Ammon's horn (tissue), 1 donor: ENCODE data around the gene PAIP2.
"Not testable (repeated sequence)": the region's sequence is repeated elsewhere in the genome, so short reads cannot be mapped to it uniquely, and the experiment has no call there.

ENCODE experiments used
- DNase-seq: peaks from one replicate; pipeline ENCODE4 v3.0.0-alpha.2; 2016; ENCODE audit warnings: low spot score

PAIP2 gene

GRCh38 chr5:139378101-139378825 lies 36.6 kb downstream of the PAIP2 start:
- DNase-seq: no peak

- no peak for DNase-seq
These were observed 37.3 kb downstream of the PAIP2 start for GRCh38 chr5:139378941-139379361.

GRCh38 chr5:139379626-139380449 lies 38.2 kb downstream of the PAIP2 start:
- DNase-seq: no peak

- no peak for DNase-seq
These were observed 40.4 kb downstream of the PAIP2 start for GRCh38 chr5:139381837-139382761.

GRCh38 chr5:139382807-139383206 lies 41.2 kb downstream of the PAIP2 start:
- no peak for DNase-seq

- no peak for DNase-seq
These were observed 41.8 kb downstream of the PAIP2 start, which contains the start of gene SLC23A1 for GRCh38 chr5:139383275-139383992. TSS of gene SLC23A1 (minus strand) at chr5:139383297. CDS start at chr5:139383253, 44 bp downstream.

GRCh38 chr5:139383993-139384590 lies 42.4 kb downstream of the PAIP2 start:
- DNase-seq: no peak

GRCh38 chr5:139384591-139385051 lies 43.0 kb downstream of the PAIP2 start:
- DNase-seq: no peak

GRCh38 chr5:139385061-139386049 lies 43.7 kb downstream of the PAIP2 start:
- DNase-seq: no peak

- DNase-seq: no peak
These were observed 44.4 kb downstream of the PAIP2 start for GRCh38 chr5:139386050-139386438.

GRCh38 chr5:139386956-139387355 lies 45.3 kb downstream of the PAIP2 start:
- DNase-seq: not testable (repeated sequence)

- no peak for DNase-seq
These were observed 46.0 kb downstream of the PAIP2 start for GRCh38 chr5:139387611-139388197.

GRCh38 chr5:139388198-139388821 lies 46.7 kb downstream of the PAIP2 start:
- DNase-seq: no peak

- DNase-seq: no peak
These were observed 48.3 kb downstream of the PAIP2 start, which contains the start of gene MZB1 for GRCh38 chr5:139389701-139390638. TSS of gene MZB1 (minus strand) at chr5:139389913. CDS start at chr5:139389856, 57 bp downstream.

GRCh38 chr5:139390639-139391569 lies 49.2 kb downstream of the PAIP2 start:
- DNase-seq: no peak

- no peak for DNase-seq
These were observed 50.1 kb downstream of the PAIP2 start for GRCh38 chr5:139391570-139392323.
